Right forelimb (tissue), 1 donor: ENCODE data around the gene GSTM2.

Experiments
- DNase-seq: peaks from one replicate; pipeline ENCODE4 v3.0.0-alpha.2; 2018

GSTM2 gene

GRCh38 chr1:109718495-109718894 is 50.6 kb downstream of the GSTM2 start:
- DNase-seq: no peak

- DNase-seq: no peak
Measured at GRCh38 chr1:109719337-109719837, 51.5 kb downstream of the GSTM2 start.

GRCh38 chr1:109721042-109721441 is 53.2 kb downstream of the GSTM2 start:
- DNase-seq: no peak

- no peak for DNase-seq
Measured at GRCh38 chr1:109721971-109722370, 54.1 kb downstream of the GSTM2 start.

GRCh38 chr1:109722908-109723691 is 55.2 kb downstream of the GSTM2 start:
- DNase-seq: no peak
